Neural progenitor cell (in vitro differentiated cells): ENCODE results near the gene PLCD3.

Source experiments
- EZH2phosphoT487 ChIP-seq: fragments of 200-600 bp; sonication (generic); IDR thresholded peaks from 2 replicates; pipeline ENCODE4 v1.6.1; 2017; ENCODE audit warnings: antibody characterized with exemption
- TF ChIP-seq, protein P1 (sequence below): fragments of 200-600 bp; sonication (generic); IDR thresholded peaks from 2 replicates; pipeline ENCODE4 v1.5.1; 2017; ENCODE audit warnings: antibody characterized with exemption, mild to moderate bottlenecking

DNA sequence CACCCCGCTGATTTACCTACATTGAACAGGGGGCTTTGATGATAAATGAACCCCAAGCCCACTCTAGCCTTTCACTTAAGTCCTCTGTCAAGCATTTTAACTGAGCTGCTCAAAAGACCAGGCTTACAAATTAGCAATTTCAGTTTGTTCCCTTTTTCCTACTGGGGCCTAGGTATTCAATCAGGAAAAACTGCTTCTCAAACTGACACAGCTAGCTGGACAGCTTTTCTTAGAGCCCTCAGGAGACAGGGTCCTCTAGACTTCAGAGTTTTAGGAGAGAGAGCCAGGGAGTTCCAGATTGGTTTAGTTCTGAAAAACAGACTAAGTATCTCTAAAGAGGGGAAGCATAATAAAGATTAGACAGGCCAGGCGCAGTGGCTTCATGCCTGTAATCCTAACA, 23.2 kb upstream of the PLCD3 start:
- TF ChIP-seq, protein P1, sequence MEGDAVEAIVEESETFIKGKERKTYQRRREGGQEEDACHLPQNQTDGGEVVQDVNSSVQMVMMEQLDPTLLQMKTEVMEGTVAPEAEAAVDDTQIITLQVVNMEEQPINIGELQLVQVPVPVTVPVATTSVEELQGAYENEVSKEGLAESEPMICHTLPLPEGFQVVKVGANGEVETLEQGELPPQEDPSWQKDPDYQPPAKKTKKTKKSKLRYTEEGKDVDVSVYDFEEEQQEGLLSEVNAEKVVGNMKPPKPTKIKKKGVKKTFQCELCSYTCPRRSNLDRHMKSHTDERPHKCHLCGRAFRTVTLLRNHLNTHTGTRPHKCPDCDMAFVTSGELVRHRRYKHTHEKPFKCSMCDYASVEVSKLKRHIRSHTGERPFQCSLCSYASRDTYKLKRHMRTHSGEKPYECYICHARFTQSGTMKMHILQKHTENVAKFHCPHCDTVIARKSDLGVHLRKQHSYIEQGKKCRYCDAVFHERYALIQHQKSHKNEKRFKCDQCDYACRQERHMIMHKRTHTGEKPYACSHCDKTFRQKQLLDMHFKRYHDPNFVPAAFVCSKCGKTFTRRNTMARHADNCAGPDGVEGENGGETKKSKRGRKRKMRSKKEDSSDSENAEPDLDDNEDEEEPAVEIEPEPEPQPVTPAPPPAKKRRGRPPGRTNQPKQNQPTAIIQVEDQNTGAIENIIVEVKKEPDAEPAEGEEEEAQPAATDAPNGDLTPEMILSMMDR, result no peak
- TF ChIP-seq EZH2phosphoT487, result no peak
